Upper lobe of right lung (tissue), 1 donor: ENCODE data around the gene ASB2. TPM values are rescaled to one million over a fixed set of nuclear protein-coding genes. Genes with fewer than 3 reads are reported as not detected.

Experiments
- ATAC-seq: fragments of 200-7000 bp; cut with Tn5 transposase; one replicate; pipeline ENCODE4 v1.9.1; 2020; ENCODE audit warnings: mild to moderate bottlenecking, moderate library complexity
- DNase-seq: peaks from one replicate; pipeline ENCODE4 v3.0.0-alpha.2; 2020
- H3K27ac ChIP-seq: fragments of 200-600 bp; one replicate; pipeline ENCODE4 v1.8.0; 2022
- H3K27me3 ChIP-seq: fragments of 200-600 bp; one replicate; pipeline ENCODE4 v1.8.0; 2022; ENCODE audit warnings: mild to moderate bottlenecking
- H3K36me3 ChIP-seq: fragments of 200-600 bp; one replicate; pipeline ENCODE4 v1.8.0; 2022
- H3K4me1 ChIP-seq: fragments of 200-600 bp; one replicate; pipeline ENCODE4 v1.8.0; 2022
- H3K4me3 ChIP-seq: fragments of 200-600 bp; one replicate; pipeline ENCODE4 v1.8.0; 2022; ENCODE audit warnings: mild to moderate bottlenecking
- H3K9me3 ChIP-seq: fragments of 200-600 bp; one replicate; pipeline ENCODE4 v1.8.0; 2022
- intact Hi-C: fragments of 100-400 bp; cut with DNase I; formaldehyde crosslinking; loops from one replicate; pipeline ENCODE4 v1.11.0; 2022
- total RNA-seq: library from RNA; stranded (reverse); fragmentation: NEBNext Ultra II Directional; extraction: Animal tissue kit (Norgen Biotek cat#: 25700); gene quantifications from one replicate; pipeline ENCODE4 v1.2.1, GENCODE V29; 2021
- TF ChIP-seq, protein P1 (sequence below): fragments of 200-600 bp; IDR thresholded peaks from one replicate; pipeline ENCODE4 v1.8.0; 2022; ENCODE audit warnings: antibody characterized with exemption
- donor health status: DM: no; HTN: yes; CAD: no; lungs with severe emphysema.

Gene ASB2
- total RNA-seq, 1 donor from 2014 or later: 3.2 TPM

DNA sequence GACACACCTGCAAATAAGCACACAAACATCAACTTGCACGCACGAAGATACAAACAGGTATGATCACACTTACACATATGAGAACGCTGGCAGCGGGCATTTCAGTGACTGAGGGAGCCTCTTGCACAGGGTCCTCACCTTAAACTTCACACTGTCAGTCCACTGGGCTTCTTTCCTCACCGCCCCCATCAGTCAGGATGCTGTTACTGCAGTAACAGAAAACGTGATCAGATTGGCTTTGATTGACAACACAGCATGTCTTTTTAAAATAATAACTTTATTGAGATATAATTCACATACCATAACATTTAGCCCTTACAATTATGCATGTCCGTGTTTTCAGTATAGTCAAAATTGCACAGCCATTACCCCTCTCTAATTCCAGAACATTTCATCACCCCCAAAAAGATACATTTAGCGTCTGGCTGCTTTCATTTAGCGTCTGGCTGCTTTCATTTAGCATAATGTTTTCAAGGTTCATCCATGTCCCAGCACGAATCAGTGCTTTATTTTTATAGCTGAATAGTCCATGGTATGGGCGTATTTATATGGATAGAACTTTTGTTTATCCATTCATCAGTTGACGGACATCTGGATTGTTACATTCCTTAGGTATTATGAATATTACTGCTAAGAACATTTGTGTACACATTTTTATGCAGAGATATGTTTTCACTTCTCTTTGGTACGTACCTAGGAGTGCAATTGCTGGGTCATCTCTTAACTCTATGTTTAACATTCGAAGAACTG is 29.1 kb upstream of the ASB2 start:
- no peaks in the 10 kb centered on the region for H3K9me3 ChIP-seq

DNA sequence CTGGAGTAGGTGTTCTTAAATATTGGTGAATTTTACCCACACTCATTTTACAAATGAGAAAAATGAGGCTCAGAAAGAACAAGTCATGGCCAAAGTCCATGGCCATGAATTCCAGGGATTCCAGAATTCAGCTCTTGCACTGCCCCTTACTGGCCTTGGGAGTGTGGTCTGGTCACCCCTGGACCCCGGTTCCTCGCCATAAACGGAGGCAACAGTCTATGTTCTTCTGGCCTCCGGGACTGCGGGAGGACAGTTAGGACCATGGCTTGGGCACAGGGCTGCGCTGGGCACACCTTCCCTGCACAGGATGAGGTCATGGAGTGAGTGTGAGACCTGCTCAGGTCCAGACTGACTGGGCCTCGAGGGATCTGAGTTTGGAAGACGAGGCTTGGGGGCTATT is 27.6 kb upstream of the ASB2 start:
- no peak overlapping the region for H3K4me3 ChIP-seq
- no peak for DNase-seq
- H3K36me3 ChIP-seq: no peaks in the 10 kb centered on the region
- TF ChIP-seq, protein P1, sequence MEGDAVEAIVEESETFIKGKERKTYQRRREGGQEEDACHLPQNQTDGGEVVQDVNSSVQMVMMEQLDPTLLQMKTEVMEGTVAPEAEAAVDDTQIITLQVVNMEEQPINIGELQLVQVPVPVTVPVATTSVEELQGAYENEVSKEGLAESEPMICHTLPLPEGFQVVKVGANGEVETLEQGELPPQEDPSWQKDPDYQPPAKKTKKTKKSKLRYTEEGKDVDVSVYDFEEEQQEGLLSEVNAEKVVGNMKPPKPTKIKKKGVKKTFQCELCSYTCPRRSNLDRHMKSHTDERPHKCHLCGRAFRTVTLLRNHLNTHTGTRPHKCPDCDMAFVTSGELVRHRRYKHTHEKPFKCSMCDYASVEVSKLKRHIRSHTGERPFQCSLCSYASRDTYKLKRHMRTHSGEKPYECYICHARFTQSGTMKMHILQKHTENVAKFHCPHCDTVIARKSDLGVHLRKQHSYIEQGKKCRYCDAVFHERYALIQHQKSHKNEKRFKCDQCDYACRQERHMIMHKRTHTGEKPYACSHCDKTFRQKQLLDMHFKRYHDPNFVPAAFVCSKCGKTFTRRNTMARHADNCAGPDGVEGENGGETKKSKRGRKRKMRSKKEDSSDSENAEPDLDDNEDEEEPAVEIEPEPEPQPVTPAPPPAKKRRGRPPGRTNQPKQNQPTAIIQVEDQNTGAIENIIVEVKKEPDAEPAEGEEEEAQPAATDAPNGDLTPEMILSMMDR: no peak
- no peak overlapping the region for H3K27ac ChIP-seq
- intact Hi-C loops: no loop called here
- no peaks in the 10 kb centered on the region for H3K9me3 ChIP-seq
- H3K27me3 ChIP-seq: no peaks in the 10 kb centered on the region
- no peaks in the 10 kb centered on the region for H3K4me1 ChIP-seq
- ATAC-seq: no peak

More for the DNA sequence above, 29.1 kb upstream of the ASB2 start:
- H3K36me3 ChIP-seq: no peaks in the 10 kb centered on the region
- TF ChIP-seq, protein P1: peak; percentile 36
- intact Hi-C loops: no loop called here
- H3K27me3 ChIP-seq: no peaks in the 10 kb centered on the region
- DNase-seq (no peak), ATAC-seq (no peak)
- H3K27ac ChIP-seq: no peak overlapping the region
- H3K4me1 ChIP-seq: no peaks in the 10 kb centered on the region
- H3K4me3 ChIP-seq: no peak overlapping the region

GRCh38 chr14:94003397-94003796 is 27.0 kb upstream of the ASB2 start:
- TF ChIP-seq, protein P1: no peak
- no peak overlapping the region for H3K27ac ChIP-seq
- no peaks in the 10 kb centered on the region for H3K36me3 ChIP-seq
- H3K27me3 ChIP-seq: no peaks in the 10 kb centered on the region
- DNase-seq (no peak), ATAC-seq (no peak)
- H3K9me3 ChIP-seq: no peaks in the 10 kb centered on the region
- no peaks in the 10 kb centered on the region for H3K4me1 ChIP-seq
- no peak overlapping the region for H3K4me3 ChIP-seq
- intact Hi-C loops: no loop called here

GRCh38 chr14:94001501-94002396 is 25.4 kb upstream of the ASB2 start:
- DNase-seq (peak; percentile 73), ATAC-seq (peak; percentile 91)
- Histone ChIP-seq H3K36me3 (no peaks in the 10 kb centered on the region), H3K9me3 (no peaks in the 10 kb centered on the region), H3K27ac (no peak overlapping the region), H3K27me3 (no peaks in the 10 kb centered on the region), H3K4me3 (no peak overlapping the region), H3K4me1 (no peaks in the 10 kb centered on the region)
- TF ChIP-seq, protein P1: peak; percentile 97
- intact Hi-C loops: no loop called here

GRCh38 chr14:94001016-94001415 is 24.6 kb upstream of the ASB2 start:
- no peaks in the 10 kb centered on the region for H3K36me3 ChIP-seq
- no peaks in the 10 kb centered on the region for H3K4me1 ChIP-seq
- ATAC-seq (no peak), DNase-seq (no peak)
- H3K9me3 ChIP-seq: no peaks in the 10 kb centered on the region
- intact Hi-C loops: no loop called here
- TF ChIP-seq, protein P1: no peak
- H3K4me3 ChIP-seq: no peak overlapping the region
- no peak overlapping the region for H3K27ac ChIP-seq
- H3K27me3 ChIP-seq: no peaks in the 10 kb centered on the region
